GM12878 (cell line): ENCODE results near the gene AKAP14. TPM values are rescaled to one million over a fixed set of nuclear protein-coding genes. Genes with fewer than 3 reads are reported as not detected.

ENCODE experiments used
- ATF7 ChIP-seq: fragments of 450-650 bp; IDR thresholded peaks from 2 replicates; pipeline ENCODE4 v1.6.1; 2016; ENCODE audit warnings: low read depth, mild to moderate bottlenecking
- BCL3 ChIP-seq: IDR thresholded peaks from 2 replicates; pipeline ENCODE4 v1.6.1; 2011; ENCODE audit warnings: borderline replicate concordance, low read depth, mild to moderate bottlenecking, moderate library complexity, low read length; ENCODE audit not compliant: insufficient read depth, poor library complexity, severe bottlenecking
- BCLAF1 ChIP-seq: fragments of 450-650 bp; IDR thresholded peaks from 2 replicates; pipeline ENCODE4 v1.6.1; 2017; ENCODE audit warnings: antibody characterized with exemption, mild to moderate bottlenecking, moderate library complexity
- BRCA1 ChIP-seq: IDR thresholded peaks from 2 replicates; pipeline ENCODE4 v1.6.1; 2011; ENCODE audit warnings: low read depth, low read length, improper control_type of control experiment
- EED ChIP-seq: sonication (generic); IDR thresholded peaks from 2 replicates; pipeline ENCODE4 v1.6.1; 2016; ENCODE audit warnings: antibody characterized with exemption, low read depth
- EZH2 ChIP-seq: IDR thresholded peaks from 2 replicates; pipeline ENCODE4 v1.6.1; 2012; ENCODE audit warnings: low read depth, mild to moderate bottlenecking, control low read depth, inconsistent platforms, low read length, borderline replicate concordance; ENCODE audit not compliant: control insufficient read depth
- KDM1A ChIP-seq: fragments of 200-600 bp; sonication (generic); IDR thresholded peaks from 2 replicates; pipeline ENCODE4 v1.6.1; 2016; ENCODE audit warnings: borderline replicate concordance
- NFYB ChIP-seq: IDR thresholded peaks from 2 replicates; pipeline ENCODE4 v1.6.1; 2011; ENCODE audit warnings: low read depth, mild to moderate bottlenecking, low read length, improper control_type of control experiment, moderate library complexity; ENCODE audit not compliant: insufficient read depth
- NKRF ChIP-seq: fragments of 450-650 bp; conservative IDR thresholded peaks from 2 replicates; pipeline ENCODE4 v1.6.1; 2017; ENCODE audit warnings: mild to moderate bottlenecking, moderate library complexity
- NR2C1 ChIP-seq: fragments of 450-650 bp; IDR thresholded peaks from 2 replicates; pipeline ENCODE4 v1.6.1; 2017; ENCODE audit warnings: antibody characterized with exemption, mild to moderate bottlenecking, moderate library complexity
- RAD21 ChIP-seq: IDR thresholded peaks from 2 replicates; pipeline ENCODE4 v1.6.1; 2011; ENCODE audit warnings: mild to moderate bottlenecking, low read depth, low read length, moderate library complexity; ENCODE audit not compliant: insufficient read depth
- RELA ChIP-seq: fragments of 450-650 bp; IDR thresholded peaks from 2 replicates; pipeline ENCODE4 v1.8.0; 2014; ENCODE audit warnings: borderline replicate concordance; ENCODE audit not compliant: partially characterized antibody
- REST ChIP-seq: IDR thresholded peaks from 2 replicates; pipeline ENCODE4 v1.6.1; 2012; ENCODE audit warnings: mild to moderate bottlenecking, low read depth, low read length
- SRF ChIP-seq, 2 experiments: IDR thresholded peaks; 2 replicates each; pipeline ENCODE4 v1.6.1; 2011; ENCODE audit warnings: low read depth in 2 of 2, low read length in 2 of 2, mild to moderate bottlenecking in 1 of 2, moderate library complexity in 1 of 2
- TCF12 ChIP-seq: IDR thresholded peaks from 2 replicates; pipeline ENCODE4 v1.6.1; 2011; ENCODE audit warnings: low read depth, mild to moderate bottlenecking, low read length
- TCF3 ChIP-seq: IDR thresholded peaks from 2 replicates; pipeline ENCODE4 v1.6.1; 2012; ENCODE audit warnings: low read depth, mild to moderate bottlenecking, low read length, borderline replicate concordance; ENCODE audit not compliant: insufficient read depth
- YBX1 ChIP-seq: fragments of 450-650 bp; IDR thresholded peaks from 2 replicates; pipeline ENCODE4 v1.6.1; 2016; ENCODE audit warnings: antibody characterized with exemption
- polyA plus RNA-seq, 11 experiments: library from polyadenylated mRNA; depleted of rRNA in 4 of 11; unstranded in 6 of 11; stranded (reverse) in 5 of 11; fragments of >200 nt; fragmentation: Nextera tagmentation in 4 of 11; fragmentation: Illumina TruSeq in 1 of 11; extraction: Ambion mirVana in 4 of 11; extraction: Trizol in 1 of 11; gene quantifications; 1 replicate in 1 of 11; 2 replicates in 10 of 11; pipeline versions ENCODE4 v1.2.1 to v1.2.3, GENCODE V29; 2011 to 2016; ENCODE audit warnings: inconsistent platforms in 2 of 11, missing spikeins in 2 of 11, low read depth in 1 of 11
- total RNA-seq, 4 experiments: library from RNA; depleted of rRNA in 3 of 4; stranded (reverse); fragments of >200 nt in 3 of 4; fragmentation: Illumina TruSeq in 1 of 4; extraction: Trizol in 1 of 4; gene quantifications; 2 replicates each; pipeline versions ENCODE4 v1.2.1 to v1.2.3, GENCODE V29; 2013 to 2021

The AKAP14 gene
- total and polyA plus RNA-seq, 10 of the 15 experiments (the other 5 are each of a cell fraction or from before 2014, with no cell fraction given) = not detected

GRCh38 chrX:119852382-119853353, 43.0 kb upstream of the AKAP14 start, which contains the start of gene UPF3B (continued):
- no peak for TF ChIP-seq REST
- no peak for TF ChIP-seq BCL3
- TF ChIP-seq ATF7 = 0 out of 2 replicates have a peak, but pooled peaks have one; percentile 15
- no peak for TF ChIP-seq RELA
- peak; percentile 73 for TF ChIP-seq BRCA1
- peak; percentile 53; the same call in 1 of the 2 replicates for TF ChIP-seq NFYB
- TF ChIP-seq YBX1 = no peak
- TF ChIP-seq RAD21 = no peak
- no peak for TF ChIP-seq TCF3
- TF ChIP-seq EED = peak; percentile 67
- no peak; the same call in 1 of the 2 replicates for TF ChIP-seq NR2C1
- peak; percentile 60 for TF ChIP-seq NKRF
- TF ChIP-seq TCF12 = peak; percentile 56; the same call in 1 of the 2 replicates
- no peak for TF ChIP-seq BCLAF1
- TF ChIP-seq EZH2 = no peak
- no peak for TF ChIP-seq KDM1A
- TF ChIP-seq SRF (IDR thresholded peaks at IDR 0.05; ENCODE audit: low read depth in 2 of 2, low read length in 2 of 2) = no peak
